CD4-positive, alpha-beta T cell treated with Interleukin-6 at 100 ng/mL for 8 hours (primary cell): ENCODE data around the gene KRTAP19-2.
"Not testable (repeated sequence)": the region's sequence is repeated elsewhere in the genome, so short reads cannot be mapped to it uniquely, and the experiment has no call there.

ENCODE experiments used
- DNase-seq: peaks from one replicate; pipeline ENCODE4 v3.0.0-alpha.2; 2020; ENCODE audit warnings: mixed read lengths, low spot score

The KRTAP19-2 gene, protein sequence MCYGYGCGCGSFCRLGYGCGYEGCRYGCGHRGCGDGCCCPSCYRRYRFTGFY

GRCh38 chr21:30487336-30487735, at the start of gene KRTAP19-2:
TSS of gene KRTAP19-2 (minus strand) at chr21:30487436. CDS start at chr21:30487348, 88 bp downstream.
- DNase-seq: no peak

- no peak for DNase-seq
These were observed 31.6 kb upstream of the KRTAP19-2 start for GRCh38 chr21:30518876-30519275.

GRCh38 chr21:30515681-30516080, 28.4 kb upstream of the KRTAP19-2 start:
- DNase-seq: no peak

DNA sequence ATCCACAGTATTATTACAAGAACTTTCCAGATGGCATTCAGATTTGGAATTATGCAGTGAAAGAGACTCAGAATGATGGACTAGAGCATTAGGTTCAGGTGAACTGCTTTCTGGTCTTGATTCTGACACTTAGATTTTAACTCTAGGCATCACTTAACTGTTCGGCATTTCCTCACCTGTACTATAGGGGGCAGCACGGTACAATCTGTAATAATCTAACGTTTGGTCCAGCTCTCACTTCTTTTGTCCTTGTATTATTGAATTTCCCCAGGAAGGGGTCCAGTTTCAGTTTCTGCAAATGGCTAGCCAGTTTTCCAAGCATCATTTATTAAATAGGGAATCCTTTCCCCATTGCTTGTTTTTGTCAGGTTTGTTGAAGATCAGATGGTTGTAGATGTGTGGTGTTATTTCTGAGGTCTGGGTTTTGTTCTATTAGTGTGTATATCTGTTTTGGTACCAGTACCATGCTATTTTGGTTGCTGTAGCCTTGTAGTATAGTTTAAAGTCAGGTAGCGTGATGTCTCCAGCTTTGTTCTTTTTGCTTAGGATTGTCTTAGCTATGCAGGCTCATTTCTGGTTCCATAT, 18.5 kb upstream of the KRTAP19-2 start:
- DNase-seq: not testable (repeated sequence)

DNA sequence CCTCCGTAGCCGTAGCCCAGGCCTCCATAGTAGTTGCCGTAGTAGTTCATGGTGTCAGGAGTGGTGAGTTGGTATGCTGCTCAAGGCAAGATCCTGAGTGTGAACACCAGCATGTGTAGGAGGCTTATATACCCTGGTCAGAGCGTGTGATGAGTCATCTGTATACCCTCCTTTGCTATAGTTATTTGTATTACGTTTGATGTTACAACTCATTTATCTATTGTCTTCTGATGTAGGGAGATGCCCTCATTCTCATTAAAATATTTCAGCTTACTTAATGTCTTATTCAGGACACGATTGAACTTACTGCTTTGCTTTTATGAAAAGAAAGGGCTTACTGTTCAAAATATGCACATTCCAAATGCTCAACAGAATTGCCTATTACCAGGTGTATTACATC, 14.8 kb upstream of the KRTAP19-2 start, which contains the start of gene KRTAP19-5:
Gene KRTAP19-5, minus strand, starts transcription at position 101 of the 400 bp plus-strand sequence. Its CDS starts 51 bp downstream, at position 50.
- DNase-seq: no peak

DNA sequence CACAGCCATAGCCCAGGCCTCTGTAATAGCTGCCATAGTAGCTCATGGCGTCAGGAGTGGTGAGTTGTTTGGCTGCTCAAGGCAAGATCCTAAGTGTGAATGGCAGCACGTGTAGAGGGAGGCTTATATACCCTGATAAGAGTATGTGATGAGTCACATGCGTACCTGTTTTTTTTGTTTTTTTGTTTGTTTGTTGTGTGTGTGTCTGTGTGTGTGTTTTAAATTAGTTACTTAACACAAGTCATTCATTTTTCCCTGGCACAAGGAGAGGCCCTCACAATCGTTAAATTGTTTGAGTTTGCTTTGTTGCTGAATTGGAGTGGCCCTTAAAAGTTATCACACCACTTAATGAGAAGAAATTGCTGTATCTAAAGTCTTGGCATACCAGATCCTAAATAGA, 9.8 kb upstream of the KRTAP19-2 start, which contains the start of gene KRTAP19-4:
Gene KRTAP19-4, minus strand, starts transcription at position 101 of the 400 bp plus-strand sequence. Its CDS starts 55 bp downstream, at position 46.
- DNase-seq: no peak

GRCh38 chr21:30491963-30492428, 4.8 kb upstream of the KRTAP19-2 start, which contains the start of gene KRTAP19-3:
TSS of gene KRTAP19-3 (minus strand) at chr21:30492013. CDS start at chr21:30491957, 56 bp downstream.
- DNase-seq: no peak

GRCh38 chr21:30486180-30486579, 1.1 kb downstream of the KRTAP19-2 start:
- DNase-seq: no peak

GRCh38 chr21:30482130-30482529, 5.1 kb downstream of the KRTAP19-2 start:
- no peak for DNase-seq

GRCh38 chr21:30480145-30480544, 7.1 kb downstream of the KRTAP19-2 start, which contains the start of gene KRTAP19-1:
TSS of gene KRTAP19-1 (minus strand) at chr21:30480367. CDS start at chr21:30480317, 50 bp downstream.
- no peak for DNase-seq

- no peak for DNase-seq
These were observed 8.0 kb downstream of the KRTAP19-2 start for GRCh38 chr21:30479259-30479658.

GRCh38 chr21:30478004-30478403, 9.2 kb downstream of the KRTAP19-2 start:
- no peak for DNase-seq

DNA sequence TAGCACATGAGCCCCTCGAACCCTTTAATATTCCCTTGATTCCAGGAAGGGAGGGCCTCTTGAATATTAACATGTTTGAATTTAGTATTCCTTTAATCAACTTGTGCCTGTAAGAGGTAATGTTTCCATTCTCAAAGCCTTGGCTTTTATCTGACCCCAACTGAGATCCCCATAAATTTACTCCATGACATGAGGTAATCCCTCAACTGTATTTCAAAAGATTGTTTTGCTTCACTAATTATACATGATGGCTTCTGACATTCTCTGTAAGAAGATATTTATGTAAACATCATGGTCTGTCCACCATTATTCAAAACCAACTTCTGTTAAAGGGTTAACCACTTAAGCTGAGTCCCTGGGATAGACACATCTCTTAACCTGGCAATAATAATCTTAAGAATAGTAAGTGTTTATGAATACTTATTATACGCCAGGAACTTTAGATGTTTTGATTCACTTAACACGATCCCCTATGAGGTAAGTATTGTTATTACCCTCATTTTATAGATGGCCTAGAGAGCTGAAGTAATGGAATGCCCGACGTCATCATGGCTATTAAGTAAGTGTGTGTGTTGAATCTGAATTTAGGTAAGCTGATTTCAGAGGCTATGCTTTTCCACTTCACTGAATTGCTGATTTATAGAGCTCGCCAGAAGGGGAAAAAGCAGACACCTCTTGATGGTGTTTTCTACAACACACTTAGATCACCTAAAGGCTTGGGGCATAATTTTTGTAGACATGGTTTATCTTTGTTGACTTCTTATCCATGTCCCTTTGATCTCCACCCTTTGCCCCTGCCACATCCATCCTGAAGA, 18.1 kb downstream of the KRTAP19-2 start:
- DNase-seq: no peak

DNA sequence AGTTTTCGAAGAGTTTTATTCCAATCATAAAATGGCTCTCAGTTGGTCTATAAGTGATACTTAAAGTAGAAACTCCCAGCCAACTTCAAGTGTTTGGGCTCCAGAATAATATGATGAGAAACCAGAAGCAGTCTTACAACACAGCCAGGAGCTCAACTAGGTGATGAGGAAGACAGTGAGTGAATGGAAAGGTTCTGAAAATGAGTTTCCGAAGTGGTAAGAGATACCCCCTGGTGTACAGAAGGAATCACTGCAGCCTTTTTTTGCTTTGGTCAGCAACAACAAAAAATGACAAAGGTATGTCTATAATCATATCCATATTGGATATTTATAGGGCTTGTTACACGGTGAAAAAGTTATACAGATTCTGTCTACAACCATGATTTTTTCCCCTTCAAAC, 23.5 kb downstream of the KRTAP19-2 start:
- no peak for DNase-seq

- DNase-seq: no peak
These were observed 38.7 kb downstream of the KRTAP19-2 start for GRCh38 chr21:30448514-30448913.

DNA sequence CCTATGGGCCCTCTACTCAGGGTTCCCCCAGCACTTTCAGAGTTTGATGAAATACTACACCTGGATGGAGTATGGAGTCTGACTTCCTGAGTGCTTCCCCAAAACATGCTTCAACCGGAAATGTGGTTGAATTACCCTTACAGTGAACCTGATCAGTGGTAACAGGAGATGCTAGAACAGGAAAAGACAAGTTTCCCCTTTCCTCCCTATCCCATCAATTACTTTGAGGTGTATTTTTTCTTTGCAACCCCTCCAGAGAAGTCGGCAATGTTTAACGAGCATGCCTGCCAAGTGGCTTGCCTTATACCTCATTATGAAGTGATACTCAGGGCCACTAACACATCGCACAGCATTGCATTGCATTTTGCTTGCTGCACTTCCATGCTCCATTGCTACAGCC, 40.2 kb downstream of the KRTAP19-2 start:
- DNase-seq: no peak

- no peak for DNase-seq
These were observed 43.0 kb downstream of the KRTAP19-2 start for GRCh38 chr21:30444204-30444603.

GRCh38 chr21:30443226-30443625, 44.0 kb downstream of the KRTAP19-2 start:
- DNase-seq: no peak

DNA sequence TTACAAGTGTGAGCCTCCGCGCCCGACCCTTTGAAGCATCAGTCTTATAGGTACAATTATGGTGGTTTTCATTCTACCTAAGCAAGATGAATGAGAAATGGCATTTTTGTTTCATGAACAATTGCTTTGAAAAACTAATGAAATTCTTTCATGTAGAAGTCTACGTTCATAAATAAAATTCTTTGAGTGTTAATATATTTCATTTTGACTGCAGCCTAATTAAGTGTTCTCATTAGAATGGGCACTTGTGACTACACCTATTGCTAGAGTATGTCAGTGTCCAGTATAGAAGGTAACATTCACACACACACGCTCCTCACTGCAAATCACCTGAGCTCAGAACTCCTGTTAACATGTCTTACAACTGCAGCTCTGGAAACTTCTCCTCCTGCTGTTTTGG, 47.3 kb downstream of the KRTAP19-2 start, which contains the start of gene KRTAP15-1:
Gene KRTAP15-1, plus strand, starts transcription at position 301 of the 400 bp plus-strand sequence. Its CDS starts 53 bp downstream, at position 354.
- no peak for DNase-seq
